ENCODE data around the gene COL9A1. TPM values are rescaled to one million over a fixed set of nuclear protein-coding genes. Genes with fewer than 3 reads are reported as not detected.
A peak's percentile ranks its signal among the peaks of the same experiment; 100 is the strongest.

COL9A1 gene
- total RNA-seq, 1 experiment from 2014 or later, result not detected

DNA sequence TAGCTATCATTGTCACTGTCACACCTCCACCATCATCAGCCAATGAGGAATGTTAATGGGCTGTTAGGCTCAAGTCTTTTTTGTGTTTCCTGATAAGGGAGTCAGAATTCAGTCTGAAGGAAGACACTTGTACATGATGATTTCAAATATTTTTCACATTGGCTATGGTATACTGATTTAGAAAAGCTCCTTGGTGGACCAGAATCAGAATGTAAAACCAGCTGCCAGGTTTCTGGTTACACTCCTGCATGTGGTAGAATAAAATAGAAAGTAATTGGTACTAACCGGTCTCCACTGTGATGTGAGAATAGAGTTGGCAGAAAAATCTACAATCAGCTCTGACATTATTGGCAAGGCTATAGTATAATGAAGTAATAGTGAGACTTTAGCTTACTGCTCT is 10.7 kb downstream of the COL9A1 start:
- CTCF ChIA-PET, result no interaction called here
- in situ Hi-C loops (cut with HindIII; ENCODE audit: low pct_unique_long_range_greater_than_20kb, low sequenced_read_pairs), result no loop called here

DNA sequence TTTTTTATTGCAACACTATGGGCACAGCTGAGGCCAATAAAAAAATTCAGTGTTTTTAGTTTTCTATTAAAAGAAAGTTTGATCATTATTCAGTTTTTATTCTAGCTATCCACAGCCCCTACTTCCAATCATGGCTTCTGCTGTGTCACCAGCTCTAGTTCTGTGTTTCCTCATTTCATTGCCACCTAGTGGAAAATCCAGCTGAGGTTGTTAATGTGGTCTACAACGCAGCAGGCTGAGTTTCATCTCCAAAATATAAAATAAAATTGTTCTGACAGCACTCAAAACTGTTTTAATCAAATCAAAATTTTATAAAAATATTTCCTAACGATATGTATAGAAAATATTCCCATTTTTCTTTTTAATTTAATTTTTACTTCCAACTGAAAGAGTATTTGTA is 13.6 kb downstream of the COL9A1 start:
- POLR2A ChIA-PET, result no interaction called here
- Histone ChIP-seq H3K4me1 (ENCODE audit: control insufficient read depth, insufficient read depth, low read length) (no peaks in the 10 kb centered on the region), H3K27me3 (ENCODE audit: control insufficient read depth, insufficient read depth, low read length) (peaks cover 43% of the 10 kb centered on the region), H3K9me3 (ENCODE audit: control insufficient read depth, insufficient read depth, low read depth, low read length) (no peaks in the 10 kb centered on the region), H3K4me3 (ENCODE audit: low read depth in 2 of 2, low read length in 2 of 2) (no peak overlapping the region), H3K27ac (ENCODE audit: low read length) (no peak overlapping the region), H3K36me3 (ENCODE audit: control insufficient read depth, insufficient read depth, low read length) (no peaks in the 10 kb centered on the region; the same call in 1 of the 2 replicates)
- BruUV-seq (replicated peaks), result no TSS peak
- TF ChIP-seq, protein P1, sequence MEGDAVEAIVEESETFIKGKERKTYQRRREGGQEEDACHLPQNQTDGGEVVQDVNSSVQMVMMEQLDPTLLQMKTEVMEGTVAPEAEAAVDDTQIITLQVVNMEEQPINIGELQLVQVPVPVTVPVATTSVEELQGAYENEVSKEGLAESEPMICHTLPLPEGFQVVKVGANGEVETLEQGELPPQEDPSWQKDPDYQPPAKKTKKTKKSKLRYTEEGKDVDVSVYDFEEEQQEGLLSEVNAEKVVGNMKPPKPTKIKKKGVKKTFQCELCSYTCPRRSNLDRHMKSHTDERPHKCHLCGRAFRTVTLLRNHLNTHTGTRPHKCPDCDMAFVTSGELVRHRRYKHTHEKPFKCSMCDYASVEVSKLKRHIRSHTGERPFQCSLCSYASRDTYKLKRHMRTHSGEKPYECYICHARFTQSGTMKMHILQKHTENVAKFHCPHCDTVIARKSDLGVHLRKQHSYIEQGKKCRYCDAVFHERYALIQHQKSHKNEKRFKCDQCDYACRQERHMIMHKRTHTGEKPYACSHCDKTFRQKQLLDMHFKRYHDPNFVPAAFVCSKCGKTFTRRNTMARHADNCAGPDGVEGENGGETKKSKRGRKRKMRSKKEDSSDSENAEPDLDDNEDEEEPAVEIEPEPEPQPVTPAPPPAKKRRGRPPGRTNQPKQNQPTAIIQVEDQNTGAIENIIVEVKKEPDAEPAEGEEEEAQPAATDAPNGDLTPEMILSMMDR (IDR thresholded peaks at IDR 0.05), result peak; percentile 35; the same call in 1 of the 2 replicates
- TF ChIP-seq POLR2AphosphoS5 (IDR thresholded peaks at IDR 0.05; ENCODE audit: low read depth, low read length) (no peak), TCF7L2 (IDR thresholded peaks at IDR 0.05; ENCODE audit: low read depth, low read length) (no peak), SIN3A (IDR thresholded peaks at IDR 0.05; ENCODE audit: borderline replicate concordance, insufficient read depth, low read depth, low read length) (no peak)
- CTCF ChIA-PET, result interaction anchor here (1.3 kb wide), 1 partner anchor 68 kb away, joined by 4 read pairs; no protein-coding TSS in a partner anchor
- in situ Hi-C loops (cut with HindIII; ENCODE audit: low pct_unique_long_range_greater_than_20kb, low sequenced_read_pairs) (no loop called here), intact Hi-C loops (cut with micrococcal nuclease; ENCODE audit: unreplicated experiment) (loop anchor here (5.0 kb wide), 1 partner anchor 67 kb away; no protein-coding TSS in a partner anchor)
- DNase-seq (ENCODE audit: low read depth, low spot score) (no peak), ATAC-seq (no peak)

More for the DNA sequence above, 10.7 kb downstream of the COL9A1 start:
- H3K4me1 ChIP-seq (ENCODE audit: control insufficient read depth, insufficient read depth, low read length), result no peaks in the 10 kb centered on the region
- intact Hi-C loops (cut with micrococcal nuclease; ENCODE audit: unreplicated experiment), result no loop called here
- H3K9me3 ChIP-seq (ENCODE audit: control insufficient read depth, insufficient read depth, low read depth, low read length), result no peaks in the 10 kb centered on the region
- peaks cover 31% of the 10 kb centered on the region for H3K27me3 ChIP-seq (ENCODE audit: control insufficient read depth, insufficient read depth, low read length)
- H3K36me3 ChIP-seq (ENCODE audit: control insufficient read depth, insufficient read depth, low read length), result no peaks in the 10 kb centered on the region
- POLR2A ChIA-PET, result no interaction called here
- BruUV-seq (replicated peaks), result no TSS peak
- H3K27ac ChIP-seq (ENCODE audit: low read length), result no peak overlapping the region
- no peak for DNase-seq (ENCODE audit: low read depth, low spot score)
- ATAC-seq, result no peak
- no peak for TF ChIP-seq POLR2AphosphoS5 (IDR thresholded peaks at IDR 0.05; ENCODE audit: low read depth, low read length)
- no peak for TF ChIP-seq TCF7L2 (IDR thresholded peaks at IDR 0.05; ENCODE audit: low read depth, low read length)
- TF ChIP-seq SIN3A (IDR thresholded peaks at IDR 0.05; ENCODE audit: borderline replicate concordance, insufficient read depth, low read depth, low read length), result no peak
- TF ChIP-seq, protein P2, sequence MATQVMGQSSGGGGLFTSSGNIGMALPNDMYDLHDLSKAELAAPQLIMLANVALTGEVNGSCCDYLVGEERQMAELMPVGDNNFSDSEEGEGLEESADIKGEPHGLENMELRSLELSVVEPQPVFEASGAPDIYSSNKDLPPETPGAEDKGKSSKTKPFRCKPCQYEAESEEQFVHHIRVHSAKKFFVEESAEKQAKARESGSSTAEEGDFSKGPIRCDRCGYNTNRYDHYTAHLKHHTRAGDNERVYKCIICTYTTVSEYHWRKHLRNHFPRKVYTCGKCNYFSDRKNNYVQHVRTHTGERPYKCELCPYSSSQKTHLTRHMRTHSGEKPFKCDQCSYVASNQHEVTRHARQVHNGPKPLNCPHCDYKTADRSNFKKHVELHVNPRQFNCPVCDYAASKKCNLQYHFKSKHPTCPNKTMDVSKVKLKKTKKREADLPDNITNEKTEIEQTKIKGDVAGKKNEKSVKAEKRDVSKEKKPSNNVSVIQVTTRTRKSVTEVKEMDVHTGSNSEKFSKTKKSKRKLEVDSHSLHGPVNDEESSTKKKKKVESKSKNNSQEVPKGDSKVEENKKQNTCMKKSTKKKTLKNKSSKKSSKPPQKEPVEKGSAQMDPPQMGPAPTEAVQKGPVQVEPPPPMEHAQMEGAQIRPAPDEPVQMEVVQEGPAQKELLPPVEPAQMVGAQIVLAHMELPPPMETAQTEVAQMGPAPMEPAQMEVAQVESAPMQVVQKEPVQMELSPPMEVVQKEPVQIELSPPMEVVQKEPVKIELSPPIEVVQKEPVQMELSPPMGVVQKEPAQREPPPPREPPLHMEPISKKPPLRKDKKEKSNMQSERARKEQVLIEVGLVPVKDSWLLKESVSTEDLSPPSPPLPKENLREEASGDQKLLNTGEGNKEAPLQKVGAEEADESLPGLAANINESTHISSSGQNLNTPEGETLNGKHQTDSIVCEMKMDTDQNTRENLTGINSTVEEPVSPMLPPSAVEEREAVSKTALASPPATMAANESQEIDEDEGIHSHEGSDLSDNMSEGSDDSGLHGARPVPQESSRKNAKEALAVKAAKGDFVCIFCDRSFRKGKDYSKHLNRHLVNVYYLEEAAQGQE (IDR thresholded peaks at IDR 0.05; ENCODE audit: insufficient read depth in 1 of 2, low read depth in 2 of 2, low read length in 1 of 2), result no peak
- TF ChIP-seq, protein P1 (IDR thresholded peaks at IDR 0.05), result no peak
- no peak overlapping the region for H3K4me3 ChIP-seq (ENCODE audit: low read depth in 2 of 2, low read length in 2 of 2)
